Mucosa of rectum (tissue), 2 donors: ENCODE results near the gene MYH14.
A peak's percentile ranks its signal among the peaks of the same experiment; 100 is the strongest.
"Not testable (repeated sequence)": the region's sequence is repeated elsewhere in the genome, so short reads cannot be mapped to it uniquely, and the experiment has no call there.

Experiments used
- H3K27ac ChIP-seq, 2 donors: one replicate each; pipeline ENCODE4 v1.7.0; 2013; ENCODE audit warnings: inconsistent platforms in 2 of 2, low read depth in 2 of 2, low read length in 2 of 2
- H3K27me3 ChIP-seq, 2 donors: one replicate each; pipeline ENCODE4 v1.7.0; 2013; ENCODE audit warnings: low read length in 2 of 2; ENCODE audit not compliant: control insufficient read depth in 2 of 2, insufficient read depth in 2 of 2
- H3K36me3 ChIP-seq, 2 donors: one replicate each; pipeline ENCODE4 v1.7.0; 2013; ENCODE audit warnings: low read length in 2 of 2; ENCODE audit not compliant: control insufficient read depth in 2 of 2, insufficient read depth in 2 of 2
- H3K4me1 ChIP-seq, 2 donors: one replicate each; pipeline ENCODE4 v1.7.0; 2013; ENCODE audit warnings: low read length in 2 of 2, mild to moderate bottlenecking in 1 of 2; ENCODE audit not compliant: control insufficient read depth in 2 of 2, insufficient read depth in 2 of 2
- H3K4me3 ChIP-seq, 2 donors: one replicate each; pipeline ENCODE4 v1.7.0; 2013; ENCODE audit warnings: low read length in 2 of 2
- H3K9ac ChIP-seq, 2 donors: one replicate each; pipeline ENCODE4 v1.7.0; 2013; ENCODE audit warnings: low read length in 2 of 2, low read depth in 1 of 2, mild to moderate bottlenecking in 1 of 2
- H3K9me3 ChIP-seq, 2 donors: one replicate each; pipeline ENCODE4 v1.7.0; 2013; ENCODE audit warnings: low read length in 2 of 2; ENCODE audit not compliant: control insufficient read depth in 2 of 2
- donor health status: healthy.
- donor health status: Normal muscosa, but diverticular disease.

The MYH14 gene

DNA sequence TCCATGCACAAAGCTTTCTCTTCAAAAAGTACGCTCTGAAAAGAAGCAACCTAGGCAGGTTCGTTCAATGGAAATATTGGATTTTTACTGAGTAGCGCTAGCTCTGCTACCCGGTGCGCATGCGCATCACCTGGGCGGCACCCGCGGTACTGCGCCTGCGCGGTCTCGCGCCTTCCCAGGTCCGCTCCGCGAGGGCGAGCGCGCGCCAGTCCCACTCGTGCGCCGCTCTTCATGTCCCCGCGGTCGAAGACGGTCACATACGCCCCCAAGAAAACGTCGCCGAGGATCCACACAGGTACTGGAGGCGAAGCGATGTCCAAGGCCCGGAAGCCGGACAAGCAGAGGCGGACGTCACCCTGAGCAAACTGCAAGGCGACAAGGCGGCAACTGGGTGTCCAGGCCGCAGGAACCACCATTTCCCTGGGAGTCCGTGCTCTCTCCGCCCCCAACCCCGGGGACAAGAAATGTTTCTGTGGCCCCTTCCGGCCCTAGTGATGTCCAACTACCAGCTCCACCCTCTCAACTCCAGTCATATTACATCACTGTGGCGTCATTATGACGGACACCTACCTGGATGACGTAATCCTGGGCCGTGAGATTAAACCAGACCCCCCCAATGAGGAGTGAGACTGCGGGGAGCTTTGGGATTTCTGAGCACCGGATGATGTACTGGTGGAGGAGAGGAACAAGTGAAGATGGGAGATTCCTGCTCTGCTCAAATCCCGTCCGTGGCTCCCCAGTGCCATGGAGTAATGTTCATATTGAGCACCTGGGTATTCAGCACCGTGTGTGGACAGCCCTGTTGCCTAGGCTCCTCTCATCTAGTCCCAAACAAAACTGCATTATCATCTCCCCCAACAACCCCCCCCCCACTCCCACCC, 130.6 kb downstream of the MYH14 start:
- peak overlapping the region; percentile 68 to 86 for H3K4me3 ChIP-seq
- H3K27ac ChIP-seq = peak overlapping the region; percentile 7 to 58
- H3K36me3 ChIP-seq = no peaks in the 10 kb centered on the region
- H3K9ac ChIP-seq = peak overlapping the region; percentile 46 to 72
- H3K27me3 ChIP-seq = peaks cover 8 to 20% of the 10 kb centered on the region in 2 donors
- no peaks in the 10 kb centered on the region for H3K9me3 ChIP-seq
- peaks cover 20 to 22% of the 10 kb centered on the region in 2 donors for H3K4me1 ChIP-seq

DNA sequence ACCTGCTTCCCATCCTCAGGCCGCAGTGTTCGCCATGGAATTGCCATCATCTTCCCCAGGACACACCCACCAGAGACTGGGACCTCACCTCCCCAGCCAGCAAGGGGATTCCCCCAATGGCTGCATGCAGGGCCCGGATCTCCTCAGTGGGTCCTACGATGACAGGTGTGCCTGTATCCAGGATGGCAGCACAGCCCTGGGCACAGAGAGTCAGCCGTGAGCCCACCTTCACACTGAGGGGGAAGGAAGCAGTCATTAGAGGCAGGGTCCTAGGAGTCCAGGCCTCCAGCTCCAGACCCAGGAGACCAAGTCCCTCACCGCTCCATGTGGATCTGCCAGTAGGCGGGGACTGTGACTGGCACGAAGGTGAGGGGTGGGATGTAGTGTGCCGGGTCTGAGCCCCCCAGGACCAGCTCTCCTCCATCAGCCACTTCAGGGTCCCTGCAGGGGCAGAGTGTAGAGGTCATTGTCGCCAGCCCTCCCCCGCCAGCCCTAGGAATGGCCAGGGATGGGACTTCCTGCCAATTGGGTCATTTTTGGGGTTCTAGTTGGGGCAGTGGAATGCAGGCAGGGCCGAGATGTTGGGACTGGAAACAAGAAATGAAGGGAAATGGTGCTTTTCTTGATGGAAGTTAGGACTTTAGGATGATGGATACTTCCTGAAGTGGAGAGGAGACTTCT, 131.5 kb downstream of the MYH14 start:
- Histone ChIP-seq H3K9ac (no peak overlapping the region), H3K4me1 (peaks cover 17% of the 10 kb centered on the region in 2 donors), H3K27me3 (peaks cover 8 to 18% of the 10 kb centered on the region in 2 donors), H3K4me3 (no peak overlapping the region), H3K9me3 (no peaks in the 10 kb centered on the region), H3K27ac (no peak overlapping the region), H3K36me3 (no peaks in the 10 kb centered on the region)

GRCh38 chr19:50337031-50337430, 133.6 kb downstream of the MYH14 start:
- H3K4me1 ChIP-seq = peaks cover 13 to 14% of the 10 kb centered on the region in 2 donors
- H3K4me3 ChIP-seq, H3K9me3 ChIP-seq: not testable (repeated sequence)

DNA sequence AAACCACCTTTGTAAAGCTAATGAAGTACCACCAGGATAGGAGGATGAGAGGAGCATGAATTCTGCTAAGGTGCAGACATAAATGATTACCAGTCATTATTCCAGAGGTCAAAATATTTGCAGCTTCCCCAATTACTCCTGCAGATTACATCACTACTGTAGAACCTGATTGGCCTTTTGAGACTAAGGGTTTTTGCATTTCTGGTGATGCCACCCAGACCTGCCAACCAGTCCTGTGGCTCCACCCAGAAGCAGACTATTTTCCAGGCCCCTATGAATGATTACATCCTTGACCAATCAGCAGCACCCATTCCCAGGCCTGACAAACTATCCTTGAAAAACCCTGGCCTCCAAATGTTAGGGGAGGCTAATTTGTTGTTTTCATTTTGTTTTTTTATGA, 136.9 kb downstream of the MYH14 start:
- Histone ChIP-seq H3K9ac (no peak overlapping the region), H3K4me1 (no peaks in the 10 kb centered on the region), H3K27me3 (no peaks in the 10 kb centered on the region), H3K27ac (no peak overlapping the region), H3K4me3 (no peak overlapping the region), H3K9me3 (peaks cover 5% of the 10 kb centered on the region in 2 donors), H3K36me3 (no peaks in the 10 kb centered on the region)

More at GRCh38 chr19:50337031-50337430, 133.6 kb downstream of the MYH14 start:
- H3K27ac ChIP-seq, H3K36me3 ChIP-seq, H3K27me3 ChIP-seq, H3K9ac ChIP-seq: not testable (repeated sequence)

DNA sequence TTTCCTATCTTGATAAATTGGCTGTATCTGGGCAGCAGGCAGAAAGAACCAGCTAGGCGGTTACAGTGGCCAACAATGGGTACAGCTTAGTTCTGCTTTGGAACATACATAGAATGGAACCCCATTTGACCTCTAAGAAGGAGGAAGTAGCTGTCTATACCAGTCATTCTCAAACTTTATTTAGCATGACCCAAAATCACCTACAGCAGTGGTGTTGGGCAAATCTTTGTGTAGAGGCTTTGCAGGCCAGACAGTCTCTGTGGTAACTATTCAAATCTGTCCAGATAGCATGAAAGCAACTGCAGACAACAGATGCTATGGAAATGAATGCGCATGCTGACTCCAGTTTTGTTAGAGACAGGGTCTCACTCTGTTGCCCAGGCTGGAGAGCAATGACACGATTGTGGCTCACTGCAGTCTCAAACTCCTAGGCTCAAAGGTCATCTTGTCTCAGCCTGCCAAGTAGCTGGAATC, 137.7 kb downstream of the MYH14 start:
- H3K27me3 ChIP-seq = no peaks in the 10 kb centered on the region
- no peak overlapping the region for H3K27ac ChIP-seq
- H3K9ac ChIP-seq = no peak overlapping the region
- H3K4me3 ChIP-seq = no peak overlapping the region
- H3K4me1 ChIP-seq = no peaks in the 10 kb centered on the region
- H3K36me3 ChIP-seq = no peaks in the 10 kb centered on the region
- H3K9me3 ChIP-seq = peaks cover 5% of the 10 kb centered on the region in 2 donors

- Histone ChIP-seq H3K9ac (peak overlapping the region in 1 of 2 donors; percentile 47), H3K36me3 (no peaks in the 10 kb centered on the region), H3K27ac (no peak overlapping the region), H3K4me3 (peak overlapping the region in 1 of 2 donors; percentile 48), H3K27me3 (no peaks in the 10 kb centered on the region), H3K4me1 (no peaks in the 10 kb centered on the region), H3K9me3 (peaks cover 5% of the 10 kb centered on the region in 2 donors)
These were observed 141.4 kb downstream of the MYH14 start for GRCh38 chr19:50344661-50345318.

DNA sequence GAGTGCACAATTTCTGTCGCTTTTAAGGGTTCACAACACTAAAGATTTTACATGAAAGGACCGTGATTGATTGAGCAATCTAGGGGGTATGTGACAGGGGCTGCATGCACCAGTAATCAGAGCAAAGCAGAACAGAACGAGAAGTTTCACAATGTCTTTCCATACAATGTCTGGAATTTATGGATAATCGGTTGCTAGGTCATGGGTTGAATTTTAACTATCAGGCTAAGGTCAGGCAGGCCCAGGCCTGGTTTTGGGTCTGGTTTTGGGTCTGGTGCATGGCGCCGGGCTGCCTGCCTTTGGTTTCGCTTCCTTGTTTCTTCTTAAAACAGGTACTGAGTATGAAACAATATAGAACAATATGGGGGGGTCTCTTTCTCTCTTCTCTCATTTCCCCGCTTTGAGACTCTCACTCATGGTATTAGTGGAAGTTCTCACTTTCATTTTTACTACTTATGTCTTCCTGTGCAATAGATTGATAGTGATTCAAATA, 143.7 kb downstream of the MYH14 start:
- not testable (repeated sequence) for H3K27ac ChIP-seq, H3K36me3 ChIP-seq, H3K4me1 ChIP-seq, H3K27me3 ChIP-seq, H3K9ac ChIP-seq, H3K4me3 ChIP-seq, H3K9me3 ChIP-seq

DNA sequence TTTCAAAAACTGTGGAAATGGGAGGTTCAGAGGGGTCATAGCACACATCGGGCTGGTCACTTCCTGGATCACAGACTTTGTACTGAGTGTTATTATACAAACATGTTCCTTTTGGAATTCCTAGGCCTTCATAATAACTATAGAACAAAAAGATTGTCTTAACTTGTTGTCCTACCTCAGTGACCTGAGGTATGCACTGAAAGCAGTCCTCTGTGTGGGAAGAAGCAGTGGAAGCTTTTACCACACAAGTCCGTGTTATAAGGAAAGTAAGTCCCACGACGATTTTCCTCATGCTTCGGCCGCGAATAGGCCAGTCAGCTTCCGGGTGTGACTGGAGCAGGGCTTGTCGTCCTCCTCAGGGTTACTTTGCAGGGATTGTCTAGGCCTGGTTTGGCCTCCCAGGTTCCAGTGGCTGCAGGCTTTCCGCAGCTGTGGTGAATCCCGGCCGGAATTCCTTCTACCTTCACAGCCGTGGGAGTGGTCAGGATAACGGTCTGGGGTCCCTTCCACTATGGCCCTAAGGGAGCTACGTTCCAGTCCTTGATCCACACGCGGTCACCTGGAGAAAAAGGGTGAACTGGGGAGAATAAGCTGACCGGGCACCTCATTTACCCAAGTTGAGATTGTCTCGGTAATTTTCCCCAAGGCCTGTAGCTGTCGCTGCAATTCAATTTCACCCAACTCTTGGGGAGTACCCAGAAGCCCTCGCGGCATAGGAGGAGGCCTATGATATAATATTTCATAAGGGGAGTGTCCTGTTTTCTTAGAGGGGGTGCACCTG, 146.0 kb downstream of the MYH14 start:
- no peaks in the 10 kb centered on the region for H3K4me1 ChIP-seq
- H3K27me3 ChIP-seq = no peaks in the 10 kb centered on the region
- H3K36me3 ChIP-seq = no peaks in the 10 kb centered on the region
- no peak overlapping the region for H3K4me3 ChIP-seq
- H3K27ac ChIP-seq = no peak overlapping the region
- H3K9me3 ChIP-seq = peaks cover 5% of the 10 kb centered on the region in 2 donors
- H3K9ac ChIP-seq = no peak overlapping the region

DNA sequence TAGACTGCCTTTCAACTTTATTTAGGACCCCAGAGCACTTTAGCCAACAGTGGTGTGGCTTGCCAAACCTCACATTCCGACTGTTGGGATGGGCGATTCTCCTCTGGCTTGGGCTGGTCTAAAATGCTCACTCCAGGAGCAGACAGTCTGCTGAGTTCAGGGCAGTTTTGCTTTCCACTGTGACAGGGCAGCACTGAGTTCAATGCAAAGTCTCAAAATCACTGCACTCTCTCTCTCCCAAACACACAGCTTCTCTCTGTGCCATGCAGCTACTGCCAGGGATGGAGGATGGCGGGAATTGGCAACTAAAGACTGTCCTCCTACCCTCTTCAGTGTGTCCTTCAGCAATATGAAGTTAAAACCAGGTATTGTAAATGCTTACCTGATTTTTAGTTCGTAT, 148.8 kb downstream of the MYH14 start:
- Histone ChIP-seq H3K4me3 (no peak overlapping the region), H3K9me3 (no peaks in the 10 kb centered on the region), H3K27me3 (no peaks in the 10 kb centered on the region), H3K9ac (no peak overlapping the region), H3K36me3 (no peaks in the 10 kb centered on the region), H3K4me1 (peaks cover 1% of the 10 kb centered on the region in 2 donors), H3K27ac (no peak overlapping the region)
